OCI-LY7 (cell line): ENCODE measurements around the gene PLD6. TPM values are rescaled to one million over a fixed set of nuclear protein-coding genes. Genes with fewer than 3 reads are reported as not detected.

ENCODE experiments used
- BruUV-seq: library from RNA; stranded (reverse); fragments of 400-500 nt; replicated peaks from 2 replicates; lab custom pipeline; 2021; lab: Mats Ljungman, UMichigan
- CTCF ChIA-PET: fragments of 300-600 bp; sonication (Branson Sonifier 250); formaldehyde crosslinking; loops from one replicate; lab custom pipeline; 2022; ENCODE audit warnings: antibody characterized with exemption; ENCODE audit not compliant: unreplicated experiment; lab: Charles Lee
- POLR2A ChIA-PET: fragments of 300-600 bp; sonication (Branson Sonifier 250); formaldehyde crosslinking; loops from one replicate; lab custom pipeline; 2022; ENCODE audit warnings: antibody characterized with exemption; lab: Charles Lee
- DNase-seq: peaks from one replicate; pipeline ENCODE4 v3.0.0-alpha.2; 2015; ENCODE audit warnings: low spot score
- H2AFZ ChIP-seq: fragments of 200-600 bp; sonication (generic), shearing (Covaris generic); 2 replicates; pipeline ENCODE4 v1.6.1; 2014; ENCODE audit warnings: mild to moderate bottlenecking, antibody characterized with exemption, low read length, moderate library complexity
- H3K27ac ChIP-seq: fragments of 200-600 bp; sonication (generic); 2 replicates; pipeline ENCODE4 v1.5.1; 2014; ENCODE audit warnings: mixed run types, low read depth, mild to moderate bottlenecking, moderate library complexity, low read length, inconsistent platforms; ENCODE audit not compliant: poor library complexity, severe bottlenecking
- H3K36me3 ChIP-seq: fragments of 200-600 bp; sonication (generic); 2 replicates; pipeline ENCODE4 v1.6.1; 2014; ENCODE audit warnings: mild to moderate bottlenecking, antibody characterized with exemption, low read length, moderate library complexity, mixed read lengths; ENCODE audit not compliant: insufficient read depth
- H3K4me1 ChIP-seq: fragments of 200-600 bp; sonication (generic); 2 replicates; pipeline ENCODE4 v1.5.1; 2014; ENCODE audit warnings: mild to moderate bottlenecking, low read length; ENCODE audit not compliant: insufficient read depth, poor library complexity, severe bottlenecking
- H3K4me2 ChIP-seq: fragments of 200-600 bp; sonication (generic); 2 replicates; pipeline ENCODE4 v1.6.1; 2014; ENCODE audit warnings: mild to moderate bottlenecking, low read length
- H3K4me3 ChIP-seq: fragments of 200-600 bp; sonication (generic); 2 replicates; pipeline ENCODE4 v1.5.1; 2014; ENCODE audit warnings: mild to moderate bottlenecking, low read depth, low read length; ENCODE audit not compliant: poor library complexity, severe bottlenecking
- H3K79me2 ChIP-seq: fragments of 200-600 bp; sonication (generic); 2 replicates; pipeline ENCODE4 v1.6.1; 2016; ENCODE audit warnings: low read depth, mild to moderate bottlenecking, low read length, moderate library complexity, mixed read lengths; ENCODE audit not compliant: insufficient read depth
- H3K9me2 ChIP-seq: fragments of 200-600 bp; sonication (generic); 2 replicates; pipeline ENCODE4 v1.6.1; 2016; ENCODE audit warnings: mild to moderate bottlenecking, low read length, mixed read lengths; ENCODE audit not compliant: insufficient read depth
- H3K9me3 ChIP-seq: fragments of 200-600 bp; sonication (generic); 2 replicates; pipeline ENCODE4 v1.6.1; 2014; ENCODE audit warnings: mild to moderate bottlenecking, mixed run types, low read length, mixed read lengths
- H4K20me1 ChIP-seq: fragments of 200-600 bp; sonication (generic); 2 replicates; pipeline ENCODE4 v1.6.1; 2014; ENCODE audit warnings: mild to moderate bottlenecking, antibody characterized with exemption, low read length, moderate library complexity, mixed read lengths; ENCODE audit not compliant: insufficient read depth
- EZH2phosphoT487 ChIP-seq: fragments of 200-600 bp; sonication (generic); IDR thresholded peaks from 2 replicates; pipeline ENCODE4 v1.6.1; 2018; ENCODE audit warnings: low read depth, borderline replicate concordance, mild to moderate bottlenecking, mixed run types, antibody characterized with exemption, low read length, moderate library complexity, mixed read lengths
- intact Hi-C: fragments of 100-400 bp; cut with micrococcal nuclease; formaldehyde crosslinking; loops from one replicate; pipeline ENCODE4 v1.10.0; 2022; ENCODE audit not compliant: unreplicated experiment
- total RNA-seq, 2 experiments: library from RNA; depleted of rRNA in 1 of 2; stranded (reverse); fragments of >200 nt in 1 of 2; shearing (Covaris generic) in 1 of 2; gene quantifications; 2 replicates each; pipeline ENCODE4 v1.2.3, GENCODE V29; 2014 to 2022
- TF ChIP-seq, protein P1 (sequence below): fragments of 200-600 bp; sonication (generic); conservative IDR thresholded peaks from 2 replicates; pipeline ENCODE4 v1.5.1; 2014; ENCODE audit warnings: mild to moderate bottlenecking, antibody characterized with exemption, low read length, moderate library complexity, mixed read lengths

Gene PLD6
- total RNA-seq, 2 experiments from 2014 or later = not detected

DNA sequence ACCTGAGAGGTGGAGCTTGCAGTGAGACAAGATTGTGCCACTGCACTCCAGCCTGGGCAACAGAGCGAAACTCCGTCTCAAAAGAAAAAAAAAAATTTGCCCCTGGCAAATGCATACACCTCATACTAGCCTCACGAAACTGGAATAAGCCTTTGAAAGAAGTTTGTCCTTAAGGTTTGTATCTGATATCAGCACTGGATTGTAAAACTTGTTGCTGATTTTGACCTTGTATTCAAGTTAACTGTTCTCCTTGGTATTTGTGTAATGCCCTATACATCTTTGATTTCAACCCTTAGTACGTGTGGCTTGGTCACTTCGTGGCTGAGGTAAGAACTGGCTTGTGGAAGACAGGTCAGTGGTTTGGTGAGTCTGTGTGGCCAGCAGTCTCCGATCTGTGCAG, 37.0 kb upstream of the PLD6 start:
- H3K4me2 ChIP-seq = no peak overlapping the region
- TF ChIP-seq EZH2phosphoT487 = no peak
- TF ChIP-seq, protein P1, sequence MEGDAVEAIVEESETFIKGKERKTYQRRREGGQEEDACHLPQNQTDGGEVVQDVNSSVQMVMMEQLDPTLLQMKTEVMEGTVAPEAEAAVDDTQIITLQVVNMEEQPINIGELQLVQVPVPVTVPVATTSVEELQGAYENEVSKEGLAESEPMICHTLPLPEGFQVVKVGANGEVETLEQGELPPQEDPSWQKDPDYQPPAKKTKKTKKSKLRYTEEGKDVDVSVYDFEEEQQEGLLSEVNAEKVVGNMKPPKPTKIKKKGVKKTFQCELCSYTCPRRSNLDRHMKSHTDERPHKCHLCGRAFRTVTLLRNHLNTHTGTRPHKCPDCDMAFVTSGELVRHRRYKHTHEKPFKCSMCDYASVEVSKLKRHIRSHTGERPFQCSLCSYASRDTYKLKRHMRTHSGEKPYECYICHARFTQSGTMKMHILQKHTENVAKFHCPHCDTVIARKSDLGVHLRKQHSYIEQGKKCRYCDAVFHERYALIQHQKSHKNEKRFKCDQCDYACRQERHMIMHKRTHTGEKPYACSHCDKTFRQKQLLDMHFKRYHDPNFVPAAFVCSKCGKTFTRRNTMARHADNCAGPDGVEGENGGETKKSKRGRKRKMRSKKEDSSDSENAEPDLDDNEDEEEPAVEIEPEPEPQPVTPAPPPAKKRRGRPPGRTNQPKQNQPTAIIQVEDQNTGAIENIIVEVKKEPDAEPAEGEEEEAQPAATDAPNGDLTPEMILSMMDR = no peak
- H3K4me1 ChIP-seq = peaks cover 6% of the 10 kb centered on the region
- no peaks in the 10 kb centered on the region for H3K79me2 ChIP-seq
- H2AFZ ChIP-seq = no peak overlapping the region
- no peaks in the 10 kb centered on the region for H3K9me2 ChIP-seq
- H3K36me3 ChIP-seq = peaks cover 35% of the 10 kb centered on the region
- DNase-seq = no peak
- no peaks in the 10 kb centered on the region for H3K9me3 ChIP-seq
- no TSS peak for BruUV-seq
- H3K27ac ChIP-seq = no peak overlapping the region
- H3K4me3 ChIP-seq = no peak overlapping the region
- H4K20me1 ChIP-seq = no peaks in the 10 kb centered on the region
- intact Hi-C loops = no loop called here
- ChIA-PET POLR2A (no interaction called here), CTCF (no interaction called here)

DNA sequence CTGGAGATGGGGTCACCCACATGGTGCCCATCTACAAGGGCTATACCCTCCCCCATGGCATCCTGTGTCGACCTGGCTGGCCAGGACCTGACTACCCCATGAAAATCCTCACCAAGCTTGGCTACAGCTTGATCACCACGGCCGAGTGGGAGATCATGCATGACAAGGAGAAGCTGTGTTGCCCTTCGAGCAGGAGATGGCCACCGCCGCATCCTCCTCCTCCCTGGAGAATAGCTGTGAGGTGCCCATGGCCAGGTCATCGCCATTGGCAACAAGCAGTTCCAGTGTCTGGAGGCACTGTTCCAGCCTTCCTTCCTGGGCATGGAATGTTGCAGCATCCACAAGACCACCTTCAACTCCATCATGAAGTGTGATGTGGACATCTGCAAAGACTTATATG, 36.1 kb upstream of the PLD6 start:
- peaks cover 26% of the 10 kb centered on the region for H3K36me3 ChIP-seq
- H3K27ac ChIP-seq = no peak overlapping the region
- H2AFZ ChIP-seq = no peak overlapping the region
- no peak overlapping the region for H3K4me2 ChIP-seq
- H3K4me3 ChIP-seq = no peak overlapping the region
- no peak for DNase-seq
- TF ChIP-seq, protein P1 = no peak
- no peak for TF ChIP-seq EZH2phosphoT487
- no peaks in the 10 kb centered on the region for H3K9me3 ChIP-seq
- CTCF ChIA-PET = no interaction called here
- POLR2A ChIA-PET = no interaction called here
- no peaks in the 10 kb centered on the region for H3K9me2 ChIP-seq
- intact Hi-C loops = no loop called here
- no peaks in the 10 kb centered on the region for H4K20me1 ChIP-seq
- no TSS peak for BruUV-seq
- H3K4me1 ChIP-seq = peaks cover 8% of the 10 kb centered on the region
- H3K79me2 ChIP-seq = no peaks in the 10 kb centered on the region

DNA sequence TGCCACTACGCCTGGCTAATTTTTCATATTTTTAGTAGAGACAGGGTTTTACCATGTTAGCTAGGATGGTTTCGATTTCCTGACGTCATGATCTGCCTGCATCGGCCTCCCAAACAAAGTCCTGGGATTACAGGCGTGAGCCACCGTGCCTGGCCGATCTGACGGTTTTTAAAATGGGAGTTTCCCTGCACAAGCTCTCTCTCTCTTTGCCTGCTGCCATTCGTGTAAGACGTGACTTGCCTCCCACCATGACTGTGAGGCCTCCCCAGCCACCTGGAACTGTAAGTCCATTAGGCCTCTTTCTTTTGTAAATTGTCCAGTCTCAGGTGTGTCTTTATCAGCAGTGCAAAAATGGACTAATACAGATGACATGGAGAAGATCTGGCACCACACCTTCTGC, 35.5 kb upstream of the PLD6 start:
- no peaks in the 10 kb centered on the region for H4K20me1 ChIP-seq
- ChIA-PET CTCF (no interaction called here), POLR2A (interaction anchor here (0.6 to 0.9 kb wide), 2 partner anchors 55 to 1022 kb away, joined by 3 to 5 read pairs; no protein-coding TSS in a partner anchor)
- H3K4me3 ChIP-seq = no peak overlapping the region
- BruUV-seq = no TSS peak
- peaks cover 8% of the 10 kb centered on the region for H3K4me1 ChIP-seq
- intact Hi-C loops = no loop called here
- no peak overlapping the region for H3K4me2 ChIP-seq
- DNase-seq = no peak
- no peak overlapping the region for H2AFZ ChIP-seq
- H3K79me2 ChIP-seq = peaks cover under 1% of the 10 kb centered on the region; the same call in 1 of the 2 replicates
- peaks cover 20% of the 10 kb centered on the region for H3K36me3 ChIP-seq
- no peaks in the 10 kb centered on the region for H3K9me3 ChIP-seq
- H3K9me2 ChIP-seq = no peaks in the 10 kb centered on the region
- TF ChIP-seq, protein P1 = no peak
- no peak for TF ChIP-seq EZH2phosphoT487
- H3K27ac ChIP-seq = no peak overlapping the region
